Ascending aorta (tissue), 2 donors: ENCODE data around the gene CFTR. TPM values are rescaled to one million over a fixed set of nuclear protein-coding genes. Genes with fewer than 3 reads are reported as not detected.
"Not testable (repeated sequence)": the region's sequence is repeated elsewhere in the genome, so short reads cannot be mapped to it uniquely, and the experiment has no call there.

Source experiments
- DNase-seq, 2 donors: peaks; one replicate each; pipeline ENCODE4 v3.0.0-alpha.2; 2019; ENCODE audit warnings: low spot score in 2 of 2
- H3K27ac ChIP-seq, 2 donors: fragments of 200-600 bp; sonication (generic); one replicate each; pipeline ENCODE4 v1.5.1; 2016 to 2017; ENCODE audit warnings: mild to moderate bottlenecking in 1 of 2
- H3K27me3 ChIP-seq: fragments of 200-600 bp; sonication (generic); one replicate; pipeline ENCODE4 v1.5.1; 2017
- H3K36me3 ChIP-seq, 2 donors: fragments of 200-600 bp; sonication (generic); one replicate each; pipeline ENCODE4 v1.5.1; 2016
- H3K4me1 ChIP-seq, 2 donors: fragments of 200-600 bp; sonication (generic); one replicate each; pipeline ENCODE4 v1.5.1; 2016 to 2017; ENCODE audit warnings: mild to moderate bottlenecking in 1 of 2
- H3K4me3 ChIP-seq, 2 donors: fragments of 200-600 bp; sonication (generic); one replicate each; pipeline ENCODE4 v1.5.1; 2016 to 2017; ENCODE audit warnings: mild to moderate bottlenecking in 1 of 2
- H3K9me3 ChIP-seq, 2 donors: fragments of 200-600 bp; sonication (generic); one replicate each; pipeline ENCODE4 v1.5.1; 2016
- CTCF ChIP-seq, 3 experiments: fragments of 200-600 bp in 2 of 3; fragments of 450-650 bp in 1 of 3; sonication (generic) in 2 of 3; IDR thresholded peaks; one replicate each; pipeline ENCODE4 v1.5.1; 2016 to 2019; ENCODE audit warnings: antibody characterized with exemption in 3 of 3, mild to moderate bottlenecking in 1 of 3, moderate library complexity in 1 of 3
- intact Hi-C: fragments of 100-400 bp; cut with DNase I; formaldehyde crosslinking; loops from one replicate; pipeline ENCODE4 v1.15.1; 2023
- total RNA-seq: library from RNA; depleted of rRNA; stranded (reverse); fragments of >200 nt; gene quantifications from one replicate; pipeline ENCODE4 v1.1.0, GENCODE V29; 2016

CFTR gene
- total RNA-seq, 1 donor from 2014 or later, result 0.21 TPM

DNA sequence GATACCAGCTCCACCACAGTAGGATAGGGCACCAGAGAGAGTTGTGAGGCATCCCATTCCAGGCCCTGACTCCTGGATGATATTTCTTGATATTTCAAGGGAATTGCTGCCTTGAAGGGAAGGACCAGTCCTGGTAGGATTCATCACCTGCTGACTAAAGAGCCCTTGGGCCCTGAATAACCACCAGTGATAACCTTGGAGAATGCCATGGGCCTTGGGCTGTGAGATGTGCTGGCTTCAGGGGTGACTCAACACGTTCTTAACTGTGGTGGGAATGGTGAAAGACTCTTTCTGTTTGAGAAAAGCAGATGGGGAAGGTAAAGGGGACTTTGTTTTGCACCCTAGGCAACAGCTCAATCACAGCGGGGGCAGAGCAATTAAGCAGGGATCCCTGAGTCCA is 31.2 kb upstream of the CFTR start:
- no peak for DNase-seq
- no peaks in the 10 kb centered on the region for H3K36me3 ChIP-seq
- H3K9me3 ChIP-seq, result peaks cover 0 to 3% of the 10 kb centered on the region in 2 donors
- no peaks in the 10 kb centered on the region for H3K4me1 ChIP-seq
- no peak for TF ChIP-seq CTCF (IDR thresholded peaks at IDR 0.05)
- no peak overlapping the region for H3K27ac ChIP-seq
- H3K4me3 ChIP-seq, result no peak overlapping the region
- H3K27me3 ChIP-seq, result no peaks in the 10 kb centered on the region
- intact Hi-C loops, result no loop called here

DNA sequence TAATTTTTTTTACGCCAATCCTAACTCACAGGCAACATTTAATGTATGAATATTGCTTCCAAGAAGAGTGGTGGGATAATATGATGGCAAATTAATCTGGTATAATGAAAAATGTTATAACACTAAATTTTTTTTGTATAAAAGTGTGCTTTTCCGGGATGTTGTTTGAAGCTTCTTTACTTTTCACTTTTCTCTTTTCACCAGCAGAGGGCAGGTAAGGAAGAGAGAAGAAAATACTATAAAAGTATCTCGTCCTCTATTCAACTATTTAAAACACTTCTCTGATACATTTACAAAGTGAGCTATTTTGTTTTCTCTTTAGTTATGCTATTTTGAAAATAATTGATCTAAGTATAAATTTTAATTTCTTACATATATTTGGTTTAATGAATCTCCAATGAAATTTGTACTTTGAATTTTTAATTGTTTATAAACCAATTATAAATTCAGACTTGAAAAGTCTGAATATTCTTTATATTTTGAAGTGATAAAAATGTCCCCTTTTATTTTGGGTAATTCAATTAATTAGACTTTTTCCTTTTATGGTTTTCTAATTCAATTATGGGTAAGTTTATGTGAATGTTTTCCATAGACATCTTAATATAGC is 20.7 kb upstream of the CFTR start:
- intact Hi-C loops, result loop anchor here (5.0 kb wide), 1 partner anchor 213 kb away; no protein-coding TSS in a partner anchor
- Histone ChIP-seq H3K36me3 (no peaks in the 10 kb centered on the region), H3K4me1 (no peaks in the 10 kb centered on the region), H3K9me3 (no peaks in the 10 kb centered on the region), H3K4me3 (no peak overlapping the region), H3K27me3 (no peaks in the 10 kb centered on the region), H3K27ac (no peak overlapping the region)
- TF ChIP-seq CTCF (IDR thresholded peaks at IDR 0.05), result peak in 2 of 3 experiments; percentile 36 to 48
- DNase-seq, result no peak

- no peaks in the 10 kb centered on the region for H3K9me3 ChIP-seq
- no peak overlapping the region for H3K27ac ChIP-seq
- no peaks in the 10 kb centered on the region for H3K36me3 ChIP-seq
- H3K4me1 ChIP-seq, result no peaks in the 10 kb centered on the region
- DNase-seq, result no peak
- no peak for TF ChIP-seq CTCF (IDR thresholded peaks at IDR 0.05)
- no peaks in the 10 kb centered on the region for H3K27me3 ChIP-seq
- no peak overlapping the region for H3K4me3 ChIP-seq
- intact Hi-C loops, result loop anchor here (2.0 to 5.0 kb wide), 2 partner anchors 213 to 257 kb away; no protein-coding TSS in a partner anchor
Measured at GRCh38 chr7:117459735-117460134, 20.1 kb upstream of the CFTR start.

DNA sequence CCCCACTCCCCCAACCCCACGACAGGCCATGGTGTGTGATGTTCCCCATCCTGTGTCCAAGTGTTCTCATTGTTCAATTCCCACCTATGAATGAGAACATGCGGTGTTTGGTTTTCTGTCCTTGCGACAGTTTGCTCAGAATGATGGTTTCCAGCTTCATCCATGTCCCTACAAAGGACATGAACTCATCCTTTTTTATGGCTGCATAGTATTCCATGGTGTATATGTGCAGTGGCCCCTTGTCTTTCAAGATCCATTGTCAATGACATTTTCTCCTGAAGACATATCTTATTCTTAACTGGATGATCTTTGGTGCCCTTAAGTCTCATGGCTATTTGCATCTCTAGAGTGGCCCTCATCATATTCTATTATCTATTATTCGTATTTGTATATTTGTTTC is 19.0 kb upstream of the CFTR start:
- not testable (repeated sequence) for H3K9me3 ChIP-seq, H3K36me3 ChIP-seq, DNase-seq, H3K4me1 ChIP-seq, H3K4me3 ChIP-seq, H3K27ac ChIP-seq, H3K27me3 ChIP-seq
- intact Hi-C loops, result loop anchor here (2.0 kb wide), 1 partner anchor 256 kb away; no protein-coding TSS in a partner anchor

DNA sequence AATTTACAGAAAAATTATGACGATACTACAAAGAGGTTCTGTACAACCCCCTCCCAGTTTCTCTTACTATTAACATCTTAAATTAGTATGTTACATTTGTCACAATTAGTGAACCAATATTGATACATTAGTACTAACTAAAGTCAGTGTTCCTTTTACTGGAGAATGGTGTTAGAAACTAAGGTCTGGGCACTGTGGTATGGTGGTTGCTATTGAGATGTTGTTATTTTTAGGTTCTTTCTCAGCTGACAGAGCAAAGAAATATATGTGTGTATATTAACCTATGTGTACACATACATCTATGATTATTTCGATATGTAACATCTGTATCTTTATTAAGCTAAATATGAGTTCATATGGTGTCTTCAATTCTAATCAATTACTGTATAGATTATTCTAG is 11.7 kb upstream of the CFTR start:
- H3K4me3 ChIP-seq, result no peak overlapping the region
- no peaks in the 10 kb centered on the region for H3K4me1 ChIP-seq
- no peaks in the 10 kb centered on the region for H3K27me3 ChIP-seq
- TF ChIP-seq CTCF (IDR thresholded peaks at IDR 0.05), result no peak
- H3K27ac ChIP-seq, result no peak overlapping the region
- no peaks in the 10 kb centered on the region for H3K36me3 ChIP-seq
- no peak for DNase-seq
- no peaks in the 10 kb centered on the region for H3K9me3 ChIP-seq
- intact Hi-C loops, result no loop called here

DNA sequence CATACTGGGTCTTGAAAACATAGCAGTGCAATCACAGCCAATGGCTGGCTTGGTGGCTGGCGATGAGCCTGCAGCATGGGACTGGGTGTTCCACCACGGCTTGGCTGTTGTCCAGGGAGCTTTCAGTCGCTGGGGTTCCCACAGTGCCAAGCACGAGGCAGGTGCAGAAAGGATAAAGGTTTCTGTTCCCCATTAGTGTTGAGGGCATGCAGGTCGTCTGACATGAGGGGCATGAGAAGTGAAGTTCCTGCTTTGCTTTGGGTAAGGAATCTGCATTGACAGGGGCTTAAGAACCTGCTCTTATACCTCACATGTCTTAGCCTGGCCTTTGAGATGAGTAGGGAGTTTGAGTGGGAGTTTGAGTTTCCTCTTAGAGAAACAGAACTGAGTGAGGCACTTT is 9.0 kb upstream of the CFTR start:
- H3K27ac ChIP-seq, result no peak overlapping the region
- no peaks in the 10 kb centered on the region for H3K27me3 ChIP-seq
- intact Hi-C loops, result no loop called here
- no peaks in the 10 kb centered on the region for H3K36me3 ChIP-seq
- no peaks in the 10 kb centered on the region for H3K9me3 ChIP-seq
- H3K4me3 ChIP-seq, result no peak overlapping the region
- no peak for DNase-seq
- no peak for TF ChIP-seq CTCF (IDR thresholded peaks at IDR 0.05)
- no peaks in the 10 kb centered on the region for H3K4me1 ChIP-seq
